ENCODE measurements around the gene C1S.

C1S gene

GRCh38 chr12:7118881-7119280 lies 58.4 kb downstream of the C1S start:
- H2AFZ ChIP-seq (ENCODE audit: low read length), result no peak overlapping the region
- H3K9ac ChIP-seq (ENCODE audit: low read depth, low read length, poor library complexity, severe bottlenecking), result no peak overlapping the region
- no peaks in the 10 kb centered on the region for H3K27me3 ChIP-seq (ENCODE audit: insufficient read depth, low read length, poor library complexity, severe bottlenecking)
- no peaks in the 10 kb centered on the region; the same call in 1 of the 2 replicates for H3K36me3 ChIP-seq (ENCODE audit: insufficient read depth, low read length)
- no peak overlapping the region for H3K4me2 ChIP-seq (ENCODE audit: low read depth, low read length, poor library complexity, severe bottlenecking)
- no peaks in the 10 kb centered on the region for H3F3A ChIP-seq (ENCODE audit: low read depth)
- no peak overlapping the region for H3K4me3 ChIP-seq (ENCODE audit: low read length, poor library complexity, severe bottlenecking)
- no peaks in the 10 kb centered on the region for H3K4me1 ChIP-seq (ENCODE audit: insufficient read depth, low read length, poor library complexity, severe bottlenecking)
- no peaks in the 10 kb centered on the region for H3K9me2 ChIP-seq (replicated peaks; ENCODE audit: low read depth, low read length)
- no peaks in the 10 kb centered on the region for H3K9me3 ChIP-seq (ENCODE audit: insufficient read depth, low read depth, low read length)
- H4K20me1 ChIP-seq (ENCODE audit: insufficient read depth, low read length, poor library complexity, severe bottlenecking), result no peaks in the 10 kb centered on the region
- H3K79me2 ChIP-seq (ENCODE audit: insufficient read depth, low read length), result no peaks in the 10 kb centered on the region; the same call in 1 of the 2 replicates
- TF ChIP-seq, protein P1, sequence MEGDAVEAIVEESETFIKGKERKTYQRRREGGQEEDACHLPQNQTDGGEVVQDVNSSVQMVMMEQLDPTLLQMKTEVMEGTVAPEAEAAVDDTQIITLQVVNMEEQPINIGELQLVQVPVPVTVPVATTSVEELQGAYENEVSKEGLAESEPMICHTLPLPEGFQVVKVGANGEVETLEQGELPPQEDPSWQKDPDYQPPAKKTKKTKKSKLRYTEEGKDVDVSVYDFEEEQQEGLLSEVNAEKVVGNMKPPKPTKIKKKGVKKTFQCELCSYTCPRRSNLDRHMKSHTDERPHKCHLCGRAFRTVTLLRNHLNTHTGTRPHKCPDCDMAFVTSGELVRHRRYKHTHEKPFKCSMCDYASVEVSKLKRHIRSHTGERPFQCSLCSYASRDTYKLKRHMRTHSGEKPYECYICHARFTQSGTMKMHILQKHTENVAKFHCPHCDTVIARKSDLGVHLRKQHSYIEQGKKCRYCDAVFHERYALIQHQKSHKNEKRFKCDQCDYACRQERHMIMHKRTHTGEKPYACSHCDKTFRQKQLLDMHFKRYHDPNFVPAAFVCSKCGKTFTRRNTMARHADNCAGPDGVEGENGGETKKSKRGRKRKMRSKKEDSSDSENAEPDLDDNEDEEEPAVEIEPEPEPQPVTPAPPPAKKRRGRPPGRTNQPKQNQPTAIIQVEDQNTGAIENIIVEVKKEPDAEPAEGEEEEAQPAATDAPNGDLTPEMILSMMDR (conservative IDR thresholded peaks at IDR 0.05; ENCODE audit: low read length), result no peak
- TF ChIP-seq EZH2phosphoT487 (IDR thresholded peaks at IDR 0.05; ENCODE audit: borderline replicate concordance), result no peak

GRCh38 chr12:7120166-7120565 lies 59.6 kb downstream of the C1S start:
- Histone ChIP-seq H3K4me1 (ENCODE audit: insufficient read depth, low read length, poor library complexity, severe bottlenecking) (no peaks in the 10 kb centered on the region), H3K79me2 (ENCODE audit: insufficient read depth, low read length) (no peaks in the 10 kb centered on the region), H3K9ac (ENCODE audit: low read depth, low read length, poor library complexity, severe bottlenecking) (no peak overlapping the region), H3K4me2 (ENCODE audit: low read depth, low read length, poor library complexity, severe bottlenecking) (no peak overlapping the region), H4K20me1 (ENCODE audit: insufficient read depth, low read length, poor library complexity, severe bottlenecking) (no peaks in the 10 kb centered on the region), H3K9me2 (replicated peaks; ENCODE audit: low read depth, low read length) (no peaks in the 10 kb centered on the region), H3K36me3 (ENCODE audit: insufficient read depth, low read length) (no peaks in the 10 kb centered on the region; the same call in 1 of the 2 replicates), H3K27me3 (ENCODE audit: insufficient read depth, low read length, poor library complexity, severe bottlenecking) (no peaks in the 10 kb centered on the region), H3K9me3 (ENCODE audit: insufficient read depth, low read depth, low read length) (no peaks in the 10 kb centered on the region), H3K4me3 (ENCODE audit: low read length, poor library complexity, severe bottlenecking) (no peak overlapping the region), H2AFZ (ENCODE audit: low read length) (no peak overlapping the region), H3F3A (ENCODE audit: low read depth) (no peaks in the 10 kb centered on the region)
- TF ChIP-seq, protein P1 (conservative IDR thresholded peaks at IDR 0.05; ENCODE audit: low read length), result no peak
- no peak for TF ChIP-seq EZH2phosphoT487 (IDR thresholded peaks at IDR 0.05; ENCODE audit: borderline replicate concordance)

Measured in Loucy (cell line).